Measurements from ENCODE around the gene ORAI3. TPM values are rescaled to one million over a fixed set of nuclear protein-coding genes. Genes with fewer than 3 reads are reported as not detected.

Gene ORAI3
- total and polyA plus RNA-seq, 2 of the 13 experiments (the other 11 are each of a cell fraction or from before 2014, with no cell fraction given), result 11.4 to 32.0 TPM

- ChIA-PET CTCF (ENCODE audit: low intra/inter-chr PET ratio, low total read pairs) (no interaction called here), POLR2A (interaction anchor here (1.0 to 3.7 kb wide), 5 partner anchors 8 to 159 kb away, joined by 3 to 81 read pairs (median 8); partner anchors contain the start of gene KAT8)
- no peaks in the 10 kb centered on the region for H3K9me3 ChIP-seq (ENCODE audit: low read length)
- H4K20me1 ChIP-seq (ENCODE audit: insufficient read depth, low read length), result no peaks in the 10 kb centered on the region
- no peak overlapping the region for H3K9ac ChIP-seq (ENCODE audit: insufficient read depth, low read depth, low read length)
- 92% methylated on average over 23 of the region's 25 CpGs for WGBS (ENCODE audit: low lambda C conversion rate)
- no peaks in the 10 kb centered on the region for H3K79me2 ChIP-seq (ENCODE audit: insufficient read depth, low read length)
- ATAC-seq (no peak), DNase-seq (ENCODE audit: low spot score) (no peak), FAIRE-seq (no peak)
- no peak overlapping the region for H3K4me2 ChIP-seq (ENCODE audit: low read depth, low read length)
- no TSS peak for BruUV-seq (replicated peaks)
- H3K27ac ChIP-seq (ENCODE audit: extremely low read length, insufficient read depth, low read length), result no peak overlapping the region
- H3K4me1 ChIP-seq (ENCODE audit: insufficient read depth, low read length), result peaks cover 16% of the 10 kb centered on the region
- in situ Hi-C loops (cut with HindIII; ENCODE audit: extremely low pct_ligation_motif_present, low pct_unique_long_range_greater_than_20kb), result loop anchor here (25.0 kb wide), 1 partner anchor 729 kb away; a partner anchor contains a TSS
- intact Hi-C loops (cut with micrococcal nuclease; ENCODE audit: unreplicated experiment), result loop anchor here (10.0 kb wide), 1 partner anchor 881 kb away; no protein-coding TSS in a partner anchor
- no peak overlapping the region for H2AFZ ChIP-seq (ENCODE audit: low read length)
- no peak overlapping the region for H3K4me3 ChIP-seq (replicated peaks in 1 of 3; ENCODE audit: insufficient read depth in 1 of 3, low read depth in 2 of 3, low read length in 3 of 3)
- H3K27me3 ChIP-seq (ENCODE audit: control insufficient read depth in 1 of 2, insufficient read depth in 2 of 2, low read length in 2 of 2), result no peaks in the 10 kb centered on the region
- peaks cover 17 to 54% of the 10 kb centered on the region in 2 experiments for H3K36me3 ChIP-seq (replicated peaks in 1 of 2; ENCODE audit: control insufficient read depth in 1 of 2, insufficient read depth in 2 of 2, low read length in 2 of 2)
- TF ChIP-seq CBX5 (CRISPR knock-in tag; IDR thresholded peaks at IDR 0.05; ENCODE audit: borderline replicate concordance) (no peak), BATF2 (CRISPR knock-in tag; IDR thresholded peaks at IDR 0.05) (0 out of 2 replicates have a peak, but pooled peaks have one; percentile 28), SAFB2 (CRISPR knock-in tag; IDR thresholded peaks at IDR 0.05; ENCODE audit: borderline replicate concordance, low read depth) (no peak), NONO (IDR thresholded peaks at IDR 0.05) (no peak), NONO (CRISPR knock-in tag; conservative IDR thresholded peaks at IDR 0.05) (0 out of 2 replicates have a peak, but pooled peaks have one; percentile 50), LRRFIP1 (CRISPR knock-in tag; conservative IDR thresholded peaks at IDR 0.05) (no peak), PHB2 (IDR thresholded peaks at IDR 0.05; ENCODE audit: partially characterized antibody) (no peak), GPBP1L1 (CRISPR knock-in tag; IDR thresholded peaks at IDR 0.05) (no peak), TFDP1 (CRISPR knock-in tag; IDR thresholded peaks at IDR 0.05; ENCODE audit: borderline replicate concordance) (no peak), MBD4 (IDR thresholded peaks at IDR 0.05; ENCODE audit: borderline replicate concordance, low read length) (no peak), TCF7L2 (IDR thresholded peaks at IDR 0.05; ENCODE audit: low read depth, low read length) (no peak), ZNF136 (CRISPR knock-in tag; IDR thresholded peaks at IDR 0.05; ENCODE audit: low read depth) (no peak), RBFOX2 (IDR thresholded peaks at IDR 0.05; ENCODE audit: low read depth, low read length) (peak; percentile 33; the same call in 1 of the 2 replicates), ZBTB38 (CRISPR knock-in tag; IDR thresholded peaks at IDR 0.05) (peak; percentile 50; the same call in 1 of the 2 replicates)
- TF ChIP-seq, protein P1, sequence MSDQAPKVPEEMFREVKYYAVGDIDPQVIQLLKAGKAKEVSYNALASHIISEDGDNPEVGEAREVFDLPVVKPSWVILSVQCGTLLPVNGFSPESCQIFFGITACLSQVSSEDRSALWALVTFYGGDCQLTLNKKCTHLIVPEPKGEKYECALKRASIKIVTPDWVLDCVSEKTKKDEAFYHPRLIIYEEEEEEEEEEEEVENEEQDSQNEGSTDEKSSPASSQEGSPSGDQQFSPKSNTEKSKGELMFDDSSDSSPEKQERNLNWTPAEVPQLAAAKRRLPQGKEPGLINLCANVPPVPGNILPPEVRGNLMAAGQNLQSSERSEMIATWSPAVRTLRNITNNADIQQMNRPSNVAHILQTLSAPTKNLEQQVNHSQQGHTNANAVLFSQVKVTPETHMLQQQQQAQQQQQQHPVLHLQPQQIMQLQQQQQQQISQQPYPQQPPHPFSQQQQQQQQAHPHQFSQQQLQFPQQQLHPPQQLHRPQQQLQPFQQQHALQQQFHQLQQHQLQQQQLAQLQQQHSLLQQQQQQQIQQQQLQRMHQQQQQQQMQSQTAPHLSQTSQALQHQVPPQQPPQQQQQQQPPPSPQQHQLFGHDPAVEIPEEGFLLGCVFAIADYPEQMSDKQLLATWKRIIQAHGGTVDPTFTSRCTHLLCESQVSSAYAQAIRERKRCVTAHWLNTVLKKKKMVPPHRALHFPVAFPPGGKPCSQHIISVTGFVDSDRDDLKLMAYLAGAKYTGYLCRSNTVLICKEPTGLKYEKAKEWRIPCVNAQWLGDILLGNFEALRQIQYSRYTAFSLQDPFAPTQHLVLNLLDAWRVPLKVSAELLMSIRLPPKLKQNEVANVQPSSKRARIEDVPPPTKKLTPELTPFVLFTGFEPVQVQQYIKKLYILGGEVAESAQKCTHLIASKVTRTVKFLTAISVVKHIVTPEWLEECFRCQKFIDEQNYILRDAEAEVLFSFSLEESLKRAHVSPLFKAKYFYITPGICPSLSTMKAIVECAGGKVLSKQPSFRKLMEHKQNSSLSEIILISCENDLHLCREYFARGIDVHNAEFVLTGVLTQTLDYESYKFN (CRISPR knock-in tag; conservative IDR thresholded peaks at IDR 0.05), result no peak
Observed at GRCh38 chr16:30983289-30983889, 34.5 kb downstream of the ORAI3 start.
